SH-SY5Y (cell line): ENCODE measurements around the gene AIFM2.

ENCODE experiments used
- GATA2 ChIP-seq: IDR thresholded peaks from 2 replicates; pipeline ENCODE4 v1.6.1; 2011; ENCODE audit warnings: mild to moderate bottlenecking, low read depth, low read length
- GATA3 ChIP-seq: IDR thresholded peaks from 2 replicates; pipeline ENCODE4 v1.6.1; 2011; ENCODE audit warnings: low read depth, mild to moderate bottlenecking, low read length, moderate library complexity

DNA sequence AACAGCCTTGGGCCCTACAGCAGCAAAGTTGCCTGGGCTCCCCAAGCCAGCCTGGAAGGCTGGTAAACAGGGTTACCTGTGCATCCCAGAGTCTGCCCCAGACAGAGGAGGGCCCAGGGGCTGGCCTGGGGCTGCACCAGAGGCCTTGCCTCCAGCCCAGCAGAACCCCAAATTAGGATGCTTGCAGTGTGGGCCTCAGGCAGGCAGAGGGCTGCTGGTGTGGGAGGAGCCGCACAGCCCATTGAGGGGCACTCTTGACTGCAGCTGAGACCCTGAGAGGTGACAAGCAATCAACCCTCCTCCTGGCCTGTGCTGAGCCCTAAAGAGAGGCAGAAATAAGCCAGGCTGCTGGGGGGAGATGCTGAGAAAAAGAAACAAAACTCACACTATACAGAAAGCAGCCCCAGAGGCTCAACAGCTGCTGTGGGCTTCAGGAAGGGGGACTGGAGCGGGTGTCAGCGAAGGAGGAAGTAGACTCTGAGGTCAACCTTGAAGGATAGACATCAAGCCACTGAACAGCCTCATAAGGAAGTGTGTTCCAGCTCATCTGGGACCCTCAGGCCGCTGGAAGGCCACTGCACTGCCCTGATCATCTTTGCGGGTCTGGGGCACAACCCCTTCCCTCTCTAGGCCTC is 6.6 kb downstream of the AIFM2 start:
- TF ChIP-seq GATA2 (no peak), GATA3 (no peak)
